CD4-positive, CD25-positive, alpha-beta regulatory T cell (primary cell): ENCODE data around the gene MCC. TPM values are rescaled to one million over a fixed set of nuclear protein-coding genes. Genes with fewer than 3 reads are reported as not detected.
A peak's percentile ranks its signal among the peaks of the same experiment; 100 is the strongest.

ENCODE experiments used
- ATAC-seq, 2 donors: fragments of 150-1000 bp; cut with Tn5 transposase; one replicate each; pipeline ENCODE4 v1.10.0; 2021; ENCODE audit warnings: low read depth in 2 of 2, moderate number of reproducible peaks in 2 of 2, moderate library complexity in 1 of 2
- DNase-seq, 3 donors: peaks; one replicate each; pipeline versions ENCODE4 v3.0.0 to v3.0.0-alpha.2; 2012 to 2022; ENCODE audit warnings: mixed read lengths in 1 of 3
- H3K27ac ChIP-seq: one replicate; pipeline ENCODE4 v1.7.0; 2013; ENCODE audit warnings: mild to moderate bottlenecking, low read length; ENCODE audit not compliant: insufficient read depth, poor library complexity, severe bottlenecking
- H3K27me3 ChIP-seq: one replicate; pipeline ENCODE4 v1.7.0; 2013; ENCODE audit warnings: low read length; ENCODE audit not compliant: control insufficient read depth, insufficient read depth
- H3K36me3 ChIP-seq: one replicate; pipeline ENCODE4 v1.7.0; 2013; ENCODE audit warnings: mild to moderate bottlenecking, low read length, moderate library complexity; ENCODE audit not compliant: control insufficient read depth, insufficient read depth
- H3K4me1 ChIP-seq: 2 replicates; pipeline ENCODE4 v1.7.0; 2013; ENCODE audit warnings: mild to moderate bottlenecking, low read length; ENCODE audit not compliant: insufficient read depth, control insufficient read depth, poor library complexity, severe bottlenecking
- H3K4me3 ChIP-seq: one replicate; pipeline ENCODE4 v1.7.0; 2013; ENCODE audit warnings: low read depth, mild to moderate bottlenecking, low read length, moderate library complexity
- H3K9me3 ChIP-seq, 2 experiments: 1 replicate in 1 of 2; 2 replicates in 1 of 2; pipeline ENCODE4 v1.7.0; 2013; ENCODE audit warnings: low read length in 2 of 2, mild to moderate bottlenecking in 1 of 2, moderate library complexity in 1 of 2; ENCODE audit not compliant: control insufficient read depth in 2 of 2
- H3K27ac Mint-ChIP-seq, 3 donors: one replicate each; pipeline ENCODE4 v1.8.0; 2020 to 2022; ENCODE audit warnings: mild to moderate bottlenecking in 3 of 3, mixed read lengths in 3 of 3, moderate library complexity in 2 of 3
- H3K27me3 Mint-ChIP-seq: one replicate; pipeline ENCODE4 v1.8.0; 2022; ENCODE audit warnings: mild to moderate bottlenecking, mixed read lengths
- H3K36me3 Mint-ChIP-seq: one replicate; pipeline ENCODE4 v1.8.0; 2020; ENCODE audit warnings: mixed read lengths
- H3K4me1 Mint-ChIP-seq, 4 donors: one replicate each; pipeline ENCODE4 v1.8.0; 2020 to 2022; ENCODE audit warnings: mixed read lengths in 4 of 4, mild to moderate bottlenecking in 1 of 4
- H3K4me3 Mint-ChIP-seq, 4 donors: one replicate each; pipeline ENCODE4 v1.8.0; 2020 to 2022; ENCODE audit warnings: mild to moderate bottlenecking in 4 of 4, mixed read lengths in 4 of 4, moderate library complexity in 3 of 4
- H3K9me3 Mint-ChIP-seq, 7 donors: one replicate each; pipeline ENCODE4 v1.8.0; 2020 to 2022; ENCODE audit warnings: mixed read lengths in 7 of 7, mild to moderate bottlenecking in 3 of 7, moderate library complexity in 2 of 7
- polyA plus RNA-seq, 4 donors: library from polyadenylated mRNA; unstranded; fragments of 300-500 nt; fragmentation: Illumina TruSeq; gene quantifications; one replicate each; pipeline ENCODE4 v1.2.3, GENCODE V29; 2021
- total RNA-seq: library from RNA; stranded (reverse); gene quantifications from one replicate; pipeline ENCODE4 v1.2.3, GENCODE V29; 2022

MCC gene
- total and polyA plus RNA-seq, 5 donors from 2014 or later: 0.47 to 11.1 (median 3.4) TPM

GRCh38 chr5:113490317-113490716 lies 2.1 kb upstream of the MCC start:
- H3K36me3 ChIP-seq: peaks cover 4% of the 10 kb centered on the region
- DNase-seq (no peak), ATAC-seq (no peak)
- H3K36me3 Mint-ChIP-seq: peaks cover 4% of the 10 kb centered on the region
- H3K4me3 ChIP-seq: no peak overlapping the region
- H3K4me1 ChIP-seq: peaks cover 22% of the 10 kb centered on the region
- H3K9me3 Mint-ChIP-seq: peaks cover 2 to 27% (median 10%) of the 10 kb centered on the region in 7 donors
- H3K4me3 Mint-ChIP-seq: no peak overlapping the region
- H3K27ac ChIP-seq: no peak overlapping the region
- H3K27ac Mint-ChIP-seq: no peak overlapping the region
- H3K9me3 ChIP-seq: peaks cover 21 to 24% of the 10 kb centered on the region in 2 experiments
- H3K27me3 ChIP-seq: peaks cover 54% of the 10 kb centered on the region
- peaks cover 0 to 18% (median 7%) of the 10 kb centered on the region in 4 donors for H3K4me1 Mint-ChIP-seq
- H3K27me3 Mint-ChIP-seq: peaks cover 80% of the 10 kb centered on the region

GRCh38 chr5:113489299-113489698 lies 1.0 kb upstream of the MCC start:
- Mint-ChIP-seq H3K27ac (no peak overlapping the region), H3K27me3 (peaks cover 83% of the 10 kb centered on the region), H3K4me1 (peaks cover 0 to 18% (median 7%) of the 10 kb centered on the region in 4 donors), H3K36me3 (peaks cover 4% of the 10 kb centered on the region), H3K9me3 (peaks cover 5 to 27% (median 10%) of the 10 kb centered on the region in 7 donors), H3K4me3 (peak overlapping the region in 3 of 4 donors; percentile 44 to 80 (median 51))
- DNase-seq (no peak), ATAC-seq (no peak)
- Histone ChIP-seq H3K27me3 (peaks cover 60% of the 10 kb centered on the region), H3K4me1 (peaks cover 22% of the 10 kb centered on the region), H3K4me3 (no peak overlapping the region), H3K9me3 (peaks cover 21 to 24% of the 10 kb centered on the region in 2 experiments), H3K36me3 (peaks cover 4% of the 10 kb centered on the region), H3K27ac (no peak overlapping the region)

- peaks cover 6 to 27% (median 10%) of the 10 kb centered on the region in 7 donors for H3K9me3 Mint-ChIP-seq
- H3K36me3 Mint-ChIP-seq: peaks cover 4% of the 10 kb centered on the region
- DNase-seq: no peak
- H3K27me3 ChIP-seq: peaks cover 61% of the 10 kb centered on the region
- no peak overlapping the region for H3K4me3 ChIP-seq
- H3K36me3 ChIP-seq: peaks cover 4% of the 10 kb centered on the region
- no peak overlapping the region for H3K27ac ChIP-seq
- no peak for ATAC-seq
- H3K4me1 Mint-ChIP-seq: peaks cover 0 to 18% (median 7%) of the 10 kb centered on the region in 4 donors
- peaks cover 85% of the 10 kb centered on the region for H3K27me3 Mint-ChIP-seq
- peaks cover 22% of the 10 kb centered on the region for H3K4me1 ChIP-seq
- peaks cover 21 to 24% of the 10 kb centered on the region in 2 experiments for H3K9me3 ChIP-seq
- H3K27ac Mint-ChIP-seq: no peak overlapping the region
- H3K4me3 Mint-ChIP-seq: peak overlapping the region in 3 of 4 donors; percentile 69 to 81 (median 80)
These were observed 462 bp upstream of the MCC start for GRCh38 chr5:113488645-113489184.

- peaks cover 88% of the 10 kb centered on the region for H3K27me3 Mint-ChIP-seq
- no peak overlapping the region for H3K27ac Mint-ChIP-seq
- H3K36me3 Mint-ChIP-seq: peaks cover 4% of the 10 kb centered on the region
- H3K4me1 Mint-ChIP-seq: peaks cover 0 to 18% (median 7%) of the 10 kb centered on the region in 4 donors
- no peak for DNase-seq
- peak overlapping the region; percentile 45 to 73 (median 67) for H3K4me3 Mint-ChIP-seq
- ATAC-seq: no peak
- Histone ChIP-seq H3K4me1 (peaks cover 22% of the 10 kb centered on the region), H3K36me3 (peaks cover 4% of the 10 kb centered on the region), H3K4me3 (peak overlapping the region; percentile 37), H3K27me3 (peaks cover 62% of the 10 kb centered on the region), H3K9me3 (peaks cover 21 to 24% of the 10 kb centered on the region in 2 experiments), H3K27ac (no peak overlapping the region)
- peaks cover 6 to 26% (median 13%) of the 10 kb centered on the region in 7 donors for H3K9me3 Mint-ChIP-seq
These were observed 855 bp downstream of the MCC start for GRCh38 chr5:113487416-113487780.

GRCh38 chr5:113480243-113480642 lies 8.0 kb downstream of the MCC start:
- Histone ChIP-seq H3K27ac (no peak overlapping the region), H3K4me1 (no peaks in the 10 kb centered on the region), H3K4me3 (no peak overlapping the region), H3K9me3 (no peaks in the 10 kb centered on the region), H3K27me3 (peaks cover 47% of the 10 kb centered on the region), H3K36me3 (no peaks in the 10 kb centered on the region)
- Mint-ChIP-seq H3K4me3 (no peak overlapping the region), H3K9me3 (peaks cover 0 to 10% (median 0%) of the 10 kb centered on the region in 7 donors), H3K4me1 (no peaks in the 10 kb centered on the region), H3K27ac (no peak overlapping the region), H3K27me3 (peaks cover 48% of the 10 kb centered on the region), H3K36me3 (no peaks in the 10 kb centered on the region)
- DNase-seq (no peak), ATAC-seq (no peak)

GRCh38 chr5:113478691-113479090 lies 9.6 kb downstream of the MCC start:
- H3K27me3 ChIP-seq: peaks cover 44% of the 10 kb centered on the region
- no peaks in the 10 kb centered on the region for H3K9me3 ChIP-seq
- H3K4me3 Mint-ChIP-seq: no peak overlapping the region
- H3K27ac ChIP-seq: no peak overlapping the region
- peaks cover 48% of the 10 kb centered on the region for H3K27me3 Mint-ChIP-seq
- DNase-seq: no peak
- H3K36me3 Mint-ChIP-seq: no peaks in the 10 kb centered on the region
- H3K36me3 ChIP-seq: no peaks in the 10 kb centered on the region
- H3K4me1 Mint-ChIP-seq: no peaks in the 10 kb centered on the region
- ATAC-seq: no peak
- H3K9me3 Mint-ChIP-seq: peaks cover 0 to 6% (median 0%) of the 10 kb centered on the region in 7 donors
- no peaks in the 10 kb centered on the region for H3K4me1 ChIP-seq
- H3K27ac Mint-ChIP-seq: no peak overlapping the region
- no peak overlapping the region for H3K4me3 ChIP-seq

GRCh38 chr5:113474100-113474728 lies 14.0 kb downstream of the MCC start:
- no peaks in the 10 kb centered on the region for H3K4me1 Mint-ChIP-seq
- no peak overlapping the region for H3K4me3 ChIP-seq
- no peak for DNase-seq
- H3K36me3 Mint-ChIP-seq: no peaks in the 10 kb centered on the region
- peaks cover 0 to 4% (median 0%) of the 10 kb centered on the region in 7 donors for H3K9me3 Mint-ChIP-seq
- peaks cover 27% of the 10 kb centered on the region for H3K27me3 ChIP-seq
- H3K27ac ChIP-seq: no peak overlapping the region
- H3K36me3 ChIP-seq: no peaks in the 10 kb centered on the region
- no peaks in the 10 kb centered on the region for H3K4me1 ChIP-seq
- H3K4me3 Mint-ChIP-seq: no peak overlapping the region
- peak overlapping the region in 1 of 3 donors; percentile 27 for H3K27ac Mint-ChIP-seq
- H3K27me3 Mint-ChIP-seq: peaks cover 35% of the 10 kb centered on the region
- H3K9me3 ChIP-seq: no peaks in the 10 kb centered on the region
- ATAC-seq: no peak

GRCh38 chr5:113463032-113463431 lies 25.2 kb downstream of the MCC start:
- Mint-ChIP-seq H3K4me1 (no peaks in the 10 kb centered on the region), H3K36me3 (no peaks in the 10 kb centered on the region), H3K4me3 (no peak overlapping the region), H3K9me3 (peaks cover 0 to 4% (median 0%) of the 10 kb centered on the region in 7 donors), H3K27me3 (peaks cover 19% of the 10 kb centered on the region), H3K27ac (peak overlapping the region in 1 of 3 donors; percentile 11)
- Histone ChIP-seq H3K4me3 (no peak overlapping the region), H3K9me3 (no peaks in the 10 kb centered on the region), H3K27me3 (no peaks in the 10 kb centered on the region), H3K36me3 (no peaks in the 10 kb centered on the region), H3K27ac (no peak overlapping the region), H3K4me1 (no peaks in the 10 kb centered on the region)
- ATAC-seq: no peak
- no peak for DNase-seq
